Hematopoietic multipotent progenitor cell treated with erythropoietin and hydrocortisone succinate and interleukin-3 and kit ligand, for 6 days (in vitro differentiated cells): Measurements from ENCODE around the gene SPG7.
A peak's percentile ranks its signal among the peaks of the same experiment; 100 is the strongest.

Source experiments
- DNase-seq: peaks from one replicate; pipeline ENCODE4 v3.0.0-alpha.2; 2015

The SPG7 gene

DNA sequence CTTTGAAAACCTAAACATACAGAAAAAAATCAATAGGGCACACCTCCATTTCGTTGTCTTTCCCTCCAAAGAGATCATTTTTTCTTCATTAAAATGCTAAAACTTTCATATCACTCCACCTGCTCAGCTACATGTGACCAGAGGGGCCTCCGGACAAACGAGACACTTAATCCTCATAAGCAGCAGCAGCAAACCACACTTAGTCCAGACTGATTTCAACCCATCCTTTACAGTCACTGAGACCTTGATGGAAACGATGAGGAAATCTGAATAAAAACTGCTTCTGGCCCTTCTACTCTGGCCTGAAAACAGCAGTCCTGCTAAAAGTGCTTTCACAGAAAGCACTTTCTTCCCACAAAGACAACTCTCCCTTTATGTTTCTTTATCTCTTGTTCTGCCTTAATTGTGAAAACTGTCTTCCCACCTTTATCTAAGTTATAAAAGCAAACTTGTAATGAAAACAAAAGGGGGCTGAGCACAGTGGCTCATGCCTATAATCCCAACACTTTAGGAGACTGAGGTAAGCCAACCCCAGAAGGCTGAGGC, 22.4 kb upstream of the SPG7 start:
- DNase-seq, result no peak

- DNase-seq, result peak; percentile 96
Observed at GRCh38 chr16:89489040-89489897, 18.9 kb upstream of the SPG7 start.

- DNase-seq, result no peak
Observed at GRCh38 chr16:89489898-89490438, 18.2 kb upstream of the SPG7 start.

DNA sequence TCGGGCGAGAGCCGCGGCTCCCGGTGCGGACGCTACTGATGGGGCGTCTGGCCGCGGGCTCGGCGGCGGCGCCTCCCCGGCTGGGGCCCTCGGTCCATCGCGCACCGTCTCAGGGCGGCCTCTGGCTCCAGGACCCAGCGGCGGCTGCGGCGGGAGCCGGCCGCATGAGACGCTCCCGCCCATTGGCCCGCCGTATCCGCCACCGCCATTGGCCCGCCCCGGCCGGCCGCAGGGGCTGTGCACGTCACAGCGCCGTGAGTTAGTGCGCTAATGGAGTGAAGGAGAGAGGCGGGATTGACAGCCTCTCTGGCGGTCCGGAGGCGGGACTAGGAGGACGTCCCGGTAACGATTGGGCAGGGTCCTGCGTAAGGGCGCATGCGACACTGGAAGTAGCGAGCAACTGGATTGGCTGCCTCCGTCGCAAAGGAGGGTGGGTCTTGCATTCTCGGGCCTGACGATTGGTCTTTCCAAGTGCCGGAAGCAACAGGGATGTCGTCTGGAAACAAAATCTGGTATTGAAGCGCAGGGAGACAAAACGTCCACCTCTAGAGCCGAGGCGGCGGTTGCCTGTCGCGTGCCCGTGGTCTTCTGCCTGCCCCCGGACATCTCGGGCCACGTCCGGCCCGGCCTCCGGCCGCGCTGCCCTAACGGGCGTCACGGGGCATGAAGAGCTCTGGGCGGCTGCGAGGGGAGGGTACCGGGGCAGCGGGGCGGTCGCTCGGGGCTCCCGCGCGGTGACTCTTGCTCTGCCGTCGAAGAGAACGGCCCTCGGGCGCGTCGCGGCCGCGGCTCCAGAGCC, 17.6 kb upstream of the SPG7 start, which contains the start of gene ANKRD11:
Gene ANKRD11 (minus strand): TSS at position 123 of the 799 bp plus-strand sequence. CDS start 173,542 bp downstream, outside the sequence.
- peak; percentile 100 for DNase-seq

- peak; percentile 65 for DNase-seq
Observed at GRCh38 chr16:89491238-89491869, 16.8 kb upstream of the SPG7 start.

DNA sequence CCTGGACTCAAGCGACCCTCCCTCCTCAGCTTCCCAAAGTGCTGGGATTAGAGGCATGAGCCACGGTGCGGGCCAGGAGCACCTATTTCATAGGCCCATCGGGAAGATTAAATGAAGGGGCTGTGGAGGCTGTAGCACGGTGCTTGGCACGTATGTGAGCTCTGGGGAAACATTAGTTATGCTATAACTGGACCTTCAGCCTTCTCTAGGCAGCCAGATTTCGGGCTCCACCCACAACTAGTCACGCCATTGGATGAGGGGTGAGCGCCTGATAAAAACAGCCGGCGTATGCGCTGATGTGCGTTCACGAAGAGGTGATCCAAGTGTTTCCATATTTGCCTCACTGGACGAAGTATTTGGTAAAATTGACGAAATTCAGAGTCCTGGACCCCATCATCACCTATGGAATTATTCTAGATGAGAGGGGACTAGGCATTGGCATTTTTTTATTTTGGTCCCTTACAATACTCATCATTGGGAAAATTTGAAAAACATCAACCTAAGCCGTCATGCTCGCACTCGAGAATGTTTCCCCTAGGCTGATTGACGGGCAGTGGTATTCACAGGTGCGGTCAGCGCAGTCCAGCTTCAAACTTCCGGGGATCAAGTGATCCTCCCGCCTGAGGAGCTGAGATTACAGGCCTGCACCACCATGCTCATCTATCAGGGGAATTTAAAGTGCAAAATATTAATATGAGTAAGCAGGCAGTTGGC, 16.1 kb upstream of the SPG7 start:
- no peak for DNase-seq

DNA sequence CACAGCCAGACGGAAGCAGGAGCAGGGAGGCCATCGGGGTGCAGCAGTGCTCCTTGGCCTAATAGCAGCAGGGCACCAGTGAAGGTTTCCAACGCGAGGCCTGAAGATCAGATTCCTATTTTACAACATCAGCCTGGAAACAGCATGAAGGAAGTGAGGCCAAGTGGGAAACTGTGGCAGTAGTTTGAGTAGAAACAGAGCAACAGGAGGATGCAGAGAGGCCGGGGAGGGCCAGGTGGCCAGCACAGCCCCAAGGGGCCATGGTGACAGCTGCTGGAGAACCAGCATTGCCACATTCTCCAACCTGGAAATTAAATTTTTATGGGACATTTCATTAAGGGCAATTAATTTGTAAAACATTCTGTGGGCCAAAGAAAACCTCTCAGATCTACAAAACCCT, 14.4 kb upstream of the SPG7 start:
- DNase-seq, result no peak

GRCh38 chr16:89495121-89495520, 13.1 kb upstream of the SPG7 start:
- DNase-seq, result no peak

DNA sequence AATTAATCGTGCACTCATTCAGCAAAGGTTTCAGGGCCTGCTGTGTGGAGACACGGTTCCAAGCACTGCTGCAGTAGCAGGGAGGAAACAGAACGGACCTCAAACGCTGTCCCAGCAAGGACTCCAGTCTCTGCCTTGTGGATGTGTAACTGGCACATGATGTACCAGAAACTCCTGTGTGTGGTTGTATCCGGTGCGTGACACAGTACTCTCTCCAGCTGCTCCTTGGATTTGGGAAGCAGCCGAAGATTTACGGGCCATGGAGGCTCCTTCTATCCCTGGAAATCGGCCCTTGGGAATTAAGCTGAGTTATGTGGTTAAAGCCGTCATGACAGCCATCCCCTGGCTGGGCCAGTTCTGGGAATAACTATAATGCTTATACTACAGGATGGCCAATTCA, 9.4 kb upstream of the SPG7 start:
- DNase-seq, result no peak

DNA sequence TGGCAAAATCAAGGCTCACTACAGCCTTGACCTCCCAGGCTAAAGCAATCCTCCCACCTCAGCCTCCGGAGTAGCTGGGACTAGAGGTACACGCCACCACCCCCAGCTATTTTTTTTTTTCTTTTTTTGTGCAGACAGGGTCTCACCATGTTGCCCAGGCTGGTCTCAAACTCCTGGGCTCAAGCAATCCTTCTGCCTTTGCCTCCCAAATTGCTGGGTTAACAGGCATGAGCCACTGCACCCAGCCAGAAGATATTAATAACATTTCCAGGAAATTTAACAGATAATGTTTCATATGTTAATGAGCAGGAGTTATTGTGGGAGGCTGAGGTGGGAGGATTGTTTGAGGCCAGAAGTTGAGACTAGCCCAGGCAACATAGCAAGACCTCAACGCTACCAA, 8.4 kb upstream of the SPG7 start:
- no peak for DNase-seq

- DNase-seq, result no peak
Observed at GRCh38 chr16:89502081-89502843, 5.9 kb upstream of the SPG7 start.

DNA sequence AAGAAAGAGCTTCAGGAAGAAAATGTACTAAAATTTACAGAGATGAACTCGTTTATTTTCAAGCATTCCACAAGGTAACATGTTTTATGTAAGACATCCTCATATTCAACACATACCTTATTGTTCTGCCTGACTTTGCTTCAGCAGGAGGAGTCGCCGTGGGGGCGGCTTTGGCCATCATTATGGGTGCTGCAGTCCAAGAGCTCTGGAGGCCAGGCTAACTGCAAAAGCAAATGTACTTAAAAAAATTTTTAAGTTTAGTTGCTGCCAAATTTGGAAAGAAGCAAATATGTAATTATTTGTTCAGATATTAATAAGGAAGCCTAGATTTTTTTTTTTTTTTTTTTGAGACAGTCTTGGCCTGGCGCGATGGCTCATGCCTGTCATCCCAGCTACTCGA, 4.1 kb upstream of the SPG7 start:
- no peak for DNase-seq

DNA sequence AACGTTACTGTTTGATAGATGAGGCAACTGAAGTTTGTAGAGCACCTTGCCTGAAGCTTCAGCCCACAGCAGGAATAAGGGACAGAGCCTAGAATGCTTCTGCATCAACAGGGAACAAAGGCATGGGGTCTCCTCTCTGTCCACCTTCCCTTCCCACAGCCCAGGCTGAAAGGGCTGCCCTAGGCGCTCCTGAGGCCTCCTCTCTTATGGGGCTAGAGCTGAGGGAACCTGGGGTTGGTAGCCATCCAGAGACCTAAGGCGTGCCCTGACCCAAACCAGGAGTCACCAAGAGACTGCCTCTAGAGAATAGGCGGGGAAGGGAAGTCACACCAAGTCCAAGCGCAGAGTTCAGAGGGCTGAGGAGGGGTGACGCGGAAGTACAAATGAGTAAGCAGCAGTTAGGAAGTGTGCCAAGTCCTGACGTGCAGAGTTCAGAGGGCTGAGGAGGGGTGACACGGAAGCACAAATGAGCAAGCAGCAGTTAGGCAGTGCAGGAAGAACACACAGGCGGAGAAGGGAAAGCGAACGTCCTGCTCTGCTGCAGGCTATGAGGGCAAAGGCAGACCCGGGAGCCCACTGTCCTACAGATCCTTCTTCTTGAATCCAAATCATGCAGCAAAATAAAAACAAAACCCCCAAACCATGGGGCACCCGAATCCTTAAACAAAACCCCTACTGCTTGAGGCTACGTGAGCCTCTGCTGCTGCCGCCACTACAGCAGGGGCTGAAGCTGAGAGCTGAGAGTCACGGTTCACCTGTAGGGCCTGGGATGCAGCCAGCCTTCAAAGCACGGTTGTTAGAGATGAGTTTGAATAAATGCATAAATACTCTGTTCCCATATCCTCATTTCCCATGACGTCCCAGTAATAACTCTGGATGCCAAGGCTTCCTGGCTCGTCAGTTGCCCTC, 2.7 kb upstream of the SPG7 start:
- peak; percentile 98 for DNase-seq

DNA sequence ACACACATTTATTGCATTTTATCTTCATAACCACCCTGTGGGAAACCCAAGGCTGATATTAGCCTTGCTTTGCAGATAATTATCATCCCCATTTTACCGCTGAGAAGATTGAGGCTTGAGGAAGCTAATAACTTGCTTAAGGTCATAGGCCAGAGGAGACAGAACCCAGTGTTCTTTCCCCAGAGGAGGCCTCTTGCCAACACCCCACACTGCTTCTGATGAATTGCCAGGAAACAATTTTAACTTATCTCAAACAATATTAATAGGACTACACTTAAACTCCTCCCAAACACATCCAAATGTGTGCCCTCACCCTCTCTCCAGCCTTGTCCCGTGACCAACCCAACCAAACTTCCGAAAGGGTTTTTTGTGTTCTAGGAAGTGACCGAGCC, 2.1 kb upstream of the SPG7 start:
- DNase-seq, result peak; percentile 59

DNA sequence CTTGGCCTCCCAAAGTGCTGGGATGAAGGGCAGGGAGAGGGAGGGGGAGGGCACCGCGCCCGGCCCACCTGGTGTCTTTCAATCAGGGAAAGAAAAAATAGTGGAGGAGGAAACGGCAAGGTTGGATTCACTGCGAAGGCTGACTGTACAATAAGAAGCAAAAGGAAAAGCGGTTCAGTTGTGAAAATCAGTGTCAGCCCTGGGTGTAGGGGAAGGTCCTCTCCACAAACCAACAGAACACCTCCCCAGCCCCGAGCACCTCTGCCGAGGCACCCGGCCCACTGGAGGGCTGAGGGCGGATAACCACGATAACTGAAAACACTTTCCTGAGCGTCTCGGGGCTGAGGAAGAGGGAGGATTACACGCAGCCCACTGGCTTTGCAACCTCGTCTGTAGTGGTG, 1.4 kb upstream of the SPG7 start:
- peak; percentile 37 for DNase-seq

DNA sequence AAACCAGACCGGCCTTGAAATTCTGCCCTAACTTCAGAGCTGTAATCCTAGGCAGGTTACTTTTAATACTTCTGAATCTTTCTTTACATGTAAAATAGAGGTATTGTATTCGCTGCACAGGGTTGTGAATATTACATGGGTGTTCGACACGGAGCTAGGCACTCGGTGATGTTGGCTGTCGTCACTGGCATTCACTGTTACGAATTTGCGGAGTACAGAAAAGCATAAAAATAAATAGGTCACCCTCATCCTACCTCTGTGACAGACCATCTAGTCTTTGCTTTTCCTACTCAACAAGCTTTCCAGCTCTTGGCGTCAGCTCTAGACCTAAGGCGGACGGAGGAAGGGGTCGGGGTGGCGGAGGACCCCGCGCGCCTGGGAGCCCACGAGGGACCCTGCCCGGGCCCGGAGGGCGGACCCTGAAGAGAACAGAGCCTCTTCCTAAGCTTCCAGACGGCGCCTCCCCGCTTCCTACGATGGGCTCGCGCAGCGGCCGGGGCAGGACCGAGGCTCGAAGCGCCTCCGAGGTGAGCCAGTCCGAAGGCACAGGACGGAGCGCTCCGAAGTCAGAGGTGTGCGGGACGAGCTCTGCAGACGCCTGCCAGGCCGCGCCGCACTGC, 879 bp upstream of the SPG7 start:
- peak; percentile 35 for DNase-seq

- no peak for DNase-seq
Observed at GRCh38 chr16:89510526-89510925, 2.3 kb downstream of the SPG7 start.

DNA sequence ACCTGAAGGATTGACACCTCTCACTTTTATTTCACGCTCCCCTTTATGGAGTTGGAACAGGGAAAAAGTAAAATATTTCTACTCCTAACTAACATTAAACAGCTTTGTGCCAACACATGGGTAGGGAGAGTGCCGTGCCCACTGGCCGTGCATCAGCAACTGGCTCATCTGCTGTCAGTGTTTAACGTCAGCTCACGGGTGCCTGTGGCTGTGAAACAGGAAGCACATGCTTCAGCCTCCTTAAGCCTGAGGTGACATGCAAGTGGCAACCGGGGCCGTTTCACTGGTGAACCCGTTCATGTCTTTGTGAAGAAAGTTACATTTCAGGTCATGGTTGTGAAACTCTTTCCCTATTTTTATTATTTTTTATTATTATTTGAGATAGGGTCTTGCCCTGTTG, 3.2 kb downstream of the SPG7 start:
- DNase-seq, result no peak

GRCh38 chr16:89512453-89512852, 4.2 kb downstream of the SPG7 start:
- DNase-seq, result no peak

- no peak for DNase-seq
Observed at GRCh38 chr16:89517128-89517527, 8.9 kb downstream of the SPG7 start.
